Measurements from ENCODE around the gene EIF2S2.

Gene EIF2S2

GRCh38 chr20:34062570-34063482, 49.2 kb downstream of the EIF2S2 start:
- no peak for TF ChIP-seq CTCF (IDR thresholded peaks at IDR 0.05; ENCODE audit: low read depth, low read length, missing control alignments)
- Histone ChIP-seq H3K4me3 (ENCODE audit: low read depth, low read length) (no peak overlapping the region), H3K36me3 (replicated peaks) (no peaks in the 10 kb centered on the region), H3K27me3 (replicated peaks) (no peaks in the 10 kb centered on the region), H3K27ac (no peak overlapping the region)
- DNase-seq, result no peak
- in situ Hi-C loops (cut with HindIII; ENCODE audit: low pct_ligation_motif_present, low sequenced_read_pairs), result no loop called here

- no peak for DNase-seq
- no peak overlapping the region for H3K27ac ChIP-seq
- in situ Hi-C loops (cut with HindIII; ENCODE audit: low pct_ligation_motif_present, low sequenced_read_pairs), result no loop called here
- H3K4me3 ChIP-seq (ENCODE audit: low read depth, low read length), result no peak overlapping the region
- H3K36me3 ChIP-seq (replicated peaks), result no peaks in the 10 kb centered on the region
- no peaks in the 10 kb centered on the region for H3K27me3 ChIP-seq (replicated peaks)
- no peak for TF ChIP-seq CTCF (IDR thresholded peaks at IDR 0.05; ENCODE audit: low read depth, low read length, missing control alignments)
Observed at GRCh38 chr20:34061695-34062094, 50.3 kb downstream of the EIF2S2 start.

- no peaks in the 10 kb centered on the region for H3K27me3 ChIP-seq (replicated peaks)
- DNase-seq, result no peak
- H3K4me3 ChIP-seq (ENCODE audit: low read depth, low read length), result no peak overlapping the region
- no peak for TF ChIP-seq CTCF (IDR thresholded peaks at IDR 0.05; ENCODE audit: low read depth, low read length, missing control alignments)
- in situ Hi-C loops (cut with HindIII; ENCODE audit: low pct_ligation_motif_present, low sequenced_read_pairs), result no loop called here
- H3K27ac ChIP-seq, result no peak overlapping the region
- no peaks in the 10 kb centered on the region for H3K36me3 ChIP-seq (replicated peaks)
Observed at GRCh38 chr20:34060970-34061369, 51.1 kb downstream of the EIF2S2 start.

- TF ChIP-seq CTCF (IDR thresholded peaks at IDR 0.05; ENCODE audit: low read depth, low read length, missing control alignments), result no peak
- no peak overlapping the region for H3K4me3 ChIP-seq (ENCODE audit: low read depth, low read length)
- H3K27me3 ChIP-seq (replicated peaks), result no peaks in the 10 kb centered on the region
- DNase-seq, result no peak
- no peak overlapping the region for H3K27ac ChIP-seq
- no peaks in the 10 kb centered on the region for H3K36me3 ChIP-seq (replicated peaks)
- in situ Hi-C loops (cut with HindIII; ENCODE audit: low pct_ligation_motif_present, low sequenced_read_pairs), result no loop called here
Observed at GRCh38 chr20:34058831-34059230, 53.2 kb downstream of the EIF2S2 start.

- DNase-seq, result no peak
- no peak overlapping the region for H3K27ac ChIP-seq
- no peak overlapping the region for H3K4me3 ChIP-seq (ENCODE audit: low read depth, low read length)
- no peak for TF ChIP-seq CTCF (IDR thresholded peaks at IDR 0.05; ENCODE audit: low read depth, low read length, missing control alignments)
- H3K36me3 ChIP-seq (replicated peaks), result no peaks in the 10 kb centered on the region
- H3K27me3 ChIP-seq (replicated peaks), result no peaks in the 10 kb centered on the region
- in situ Hi-C loops (cut with HindIII; ENCODE audit: low pct_ligation_motif_present, low sequenced_read_pairs), result no loop called here
Observed at GRCh38 chr20:34055290-34055689, 56.8 kb downstream of the EIF2S2 start.

Measured in brain microvascular endothelial cell (primary cell).